H1 (cell line): ENCODE measurements around the gene PPP1R11. TPM values are rescaled to one million over a fixed set of nuclear protein-coding genes. Genes with fewer than 3 reads are reported as not detected.

Experiments
- CHD1 ChIP-seq: IDR thresholded peaks from 2 replicates; pipeline ENCODE4 v1.6.1; 2012; ENCODE audit warnings: low read depth, low read length, improper control_type of control experiment
- CHD7 ChIP-seq: fragments of 300-600 bp; sonication (generic); IDR thresholded peaks from 2 replicates; pipeline ENCODE4 v1.7.1; 2012; ENCODE audit warnings: low read length, moderate library complexity, mild to moderate bottlenecking, inconsistent platforms; ENCODE audit not compliant: insufficient replicate concordance
- KDM1A ChIP-seq: fragments of 200-600, 300-600 bp; sonication (generic); IDR thresholded peaks from 2 replicates; pipeline ENCODE4 v1.7.1; 2016; ENCODE audit warnings: mild to moderate bottlenecking, low read length, borderline replicate concordance
- KDM4A ChIP-seq: IDR thresholded peaks from one replicate; pipeline ENCODE4 v1.7.1; 2012; ENCODE audit warnings: low read depth, mild to moderate bottlenecking, moderate library complexity, low read length, inconsistent platforms; ENCODE audit not compliant: severe bottlenecking
- SP1 ChIP-seq: IDR thresholded peaks from 2 replicates; pipeline ENCODE4 v1.6.1; 2011; ENCODE audit warnings: low read depth, low read length
- TAF1 ChIP-seq: IDR thresholded peaks from 2 replicates; pipeline ENCODE4 v1.6.1; 2011; ENCODE audit warnings: mild to moderate bottlenecking, low read depth, low read length
- TBP ChIP-seq: IDR thresholded peaks from 2 replicates; pipeline ENCODE4 v1.6.1; 2011; ENCODE audit warnings: low read depth, low read length, improper control_type of control experiment
- TEAD4 ChIP-seq: IDR thresholded peaks from 2 replicates; pipeline ENCODE4 v1.6.1; 2012; ENCODE audit warnings: low read depth, low read length, inconsistent platforms, mixed read lengths
- USF2 ChIP-seq: IDR thresholded peaks from 2 replicates; pipeline ENCODE4 v1.6.1; 2011; ENCODE audit warnings: low read length, improper control_type of control experiment
- polyA plus RNA-seq, 7 experiments: library from polyadenylated mRNA; depleted of rRNA in 3 of 7; stranded (reverse) in 5 of 7; unstranded in 2 of 7; fragments of >200 nt in 5 of 7; fragments of 200-250 nt in 2 of 7; gene quantifications; 1 replicate in 5 of 7; 2 replicates in 1 of 7; 4 replicates in 1 of 7; pipeline versions ENCODE4 v1.2.1 to v1.2.3, GENCODE V29; 2011 to 2013; ENCODE audit warnings: missing spikeins in 2 of 7, mixed read lengths in 2 of 7
- total RNA-seq: library from RNA; stranded (reverse); fragmentation: NEBNext Ultra II Directional; extraction: Animal tissue kit (Norgen Biotek cat#: 25700); gene quantifications from 2 replicates; pipeline ENCODE4 v1.2.1, GENCODE V29; 2021

PPP1R11 gene
- total and polyA plus RNA-seq, 2 of the 8 experiments (the other 6 are each of a cell fraction or from before 2014, with no cell fraction given): 26.1 to 32.8 TPM

GRCh38 chr6:30061092-30061857 lies 5.7 kb upstream of the PPP1R11 start, which contains the start of gene POLR1H (continued):
- TF ChIP-seq CHD1 (no peak), KDM1A (no peak), TAF1 (peak; percentile 96), SP1 (peak; percentile 90), USF2 (no peak), TBP (peak; percentile 95), TEAD4 (0 out of 2 replicates have a peak, but pooled peaks have one; percentile 38), CHD7 (no peak), KDM4A (peak; percentile 76)
